HG03095 (cell line): Measurements from ENCODE around the gene LCN15.
"Not testable (repeated sequence)": the region's sequence is repeated elsewhere in the genome, so short reads cannot be mapped to it uniquely, and the experiment has no call there.

Experiments
- ATAC-seq: cut with Tn5 transposase; IDR thresholded peaks from one replicate; pipeline ENCODE4 v1.9.1; 2021; ENCODE audit warnings: moderate library complexity; ENCODE audit not compliant: unreplicated experiment

LCN15 gene

GRCh38 chr9:136756134-136756438, 8.2 kb downstream of the LCN15 start:
- no peak for ATAC-seq

- ATAC-seq: not testable (repeated sequence)
Observed at GRCh38 chr9:136755302-136756133, 8.8 kb downstream of the LCN15 start.

DNA sequence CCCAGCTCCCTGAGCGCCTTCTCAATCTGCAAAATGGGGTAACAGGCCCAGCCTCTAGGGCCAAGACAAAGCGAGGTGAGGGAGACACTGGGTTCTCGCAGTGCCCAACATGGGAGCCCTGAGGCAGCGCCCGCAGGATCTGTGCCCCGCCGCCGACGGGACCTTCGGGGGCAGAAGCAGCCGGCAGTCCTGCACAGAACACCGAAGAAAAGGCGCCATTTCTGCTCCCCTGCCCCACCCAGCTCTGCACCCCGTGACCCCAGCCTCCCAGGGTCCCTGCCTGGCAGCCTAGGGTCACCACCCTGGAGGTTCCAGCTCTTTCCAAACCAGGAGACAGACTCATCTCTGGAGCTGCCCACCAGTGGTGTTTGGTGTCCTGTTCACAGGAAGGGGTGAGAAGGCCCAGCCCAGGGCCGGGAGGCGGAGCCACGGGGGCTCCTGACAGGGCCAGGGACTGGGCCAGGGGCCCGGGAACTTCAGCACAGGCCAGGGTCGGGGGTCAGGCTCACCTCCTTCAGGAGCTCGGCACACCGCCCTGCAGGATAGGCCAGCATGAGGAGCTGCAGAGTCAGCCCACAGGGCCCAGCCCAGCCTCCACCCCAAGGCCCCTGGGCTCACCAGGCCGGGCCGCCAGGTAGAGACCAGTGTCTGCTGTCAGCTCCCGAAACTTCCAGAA, 9.6 kb downstream of the LCN15 start:
- no peak for ATAC-seq

DNA sequence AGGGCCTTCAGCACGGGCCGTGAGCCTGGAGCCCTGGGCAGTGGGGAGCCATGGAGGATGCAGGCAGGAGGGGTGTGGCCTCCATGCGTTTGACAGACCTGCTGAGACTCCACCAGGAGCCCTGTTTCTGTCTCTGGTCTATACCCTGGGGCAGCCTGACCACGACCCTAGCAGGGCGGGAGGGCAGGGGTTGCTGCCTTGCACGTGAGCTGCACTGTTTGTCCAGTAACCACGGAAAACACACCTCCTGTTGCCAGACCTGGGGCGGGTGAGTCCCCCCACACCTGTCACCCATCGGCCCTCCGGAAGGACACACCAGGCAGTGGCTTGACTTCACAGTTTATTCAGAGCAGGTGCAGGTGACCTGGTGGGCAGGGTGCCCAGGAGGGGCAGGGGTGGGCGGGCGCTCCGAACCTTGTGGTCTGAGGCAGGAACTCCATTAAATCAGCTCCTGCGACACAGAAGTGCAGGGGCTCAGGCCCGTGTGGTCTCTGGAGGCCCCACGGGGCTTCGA, 10.2 kb downstream of the LCN15 start:
- no peak for ATAC-seq

- no peak for ATAC-seq
Observed at GRCh38 chr9:136753371-136754058, 10.8 kb downstream of the LCN15 start.

DNA sequence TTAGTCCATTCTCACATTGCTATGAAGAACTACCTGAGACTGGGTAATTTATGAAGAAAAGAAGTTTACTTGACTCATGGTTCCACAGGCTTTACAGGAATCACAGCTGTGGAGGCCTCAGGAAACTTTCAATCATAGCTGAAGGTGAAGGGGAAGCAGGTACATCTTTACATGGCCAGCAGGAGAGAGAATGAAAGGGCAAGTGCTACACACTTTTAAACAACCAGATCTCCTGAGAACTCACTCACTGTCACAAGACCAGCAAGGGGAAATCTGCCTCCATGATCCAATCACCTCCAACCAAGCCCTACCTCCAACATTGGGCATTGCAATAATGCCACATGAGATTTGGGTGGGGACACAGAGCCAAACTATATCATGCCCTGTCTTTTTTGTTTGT, 12.5 kb downstream of the LCN15 start:
- no peak for ATAC-seq

GRCh38 chr9:136751244-136751643, 13.1 kb downstream of the LCN15 start:
- no peak for ATAC-seq

DNA sequence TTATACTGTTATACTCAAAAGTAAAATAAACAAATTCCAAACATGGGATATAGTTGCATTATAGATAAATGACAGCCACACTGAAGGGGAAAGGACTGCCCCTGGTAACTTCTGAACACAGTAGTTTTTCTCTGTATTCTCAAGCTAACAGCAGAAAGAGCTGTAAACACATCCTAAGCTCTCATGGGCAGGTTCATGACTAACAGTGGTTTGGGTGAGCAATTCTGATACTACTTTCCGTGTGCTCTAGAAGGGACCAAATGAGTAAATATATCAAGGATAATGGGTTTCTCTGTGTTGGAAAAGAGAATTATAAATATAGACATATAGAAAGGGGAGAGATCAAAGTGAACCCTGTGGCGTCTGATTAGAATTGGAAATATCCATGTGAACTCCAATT, 13.8 kb downstream of the LCN15 start:
- ATAC-seq: no peak

DNA sequence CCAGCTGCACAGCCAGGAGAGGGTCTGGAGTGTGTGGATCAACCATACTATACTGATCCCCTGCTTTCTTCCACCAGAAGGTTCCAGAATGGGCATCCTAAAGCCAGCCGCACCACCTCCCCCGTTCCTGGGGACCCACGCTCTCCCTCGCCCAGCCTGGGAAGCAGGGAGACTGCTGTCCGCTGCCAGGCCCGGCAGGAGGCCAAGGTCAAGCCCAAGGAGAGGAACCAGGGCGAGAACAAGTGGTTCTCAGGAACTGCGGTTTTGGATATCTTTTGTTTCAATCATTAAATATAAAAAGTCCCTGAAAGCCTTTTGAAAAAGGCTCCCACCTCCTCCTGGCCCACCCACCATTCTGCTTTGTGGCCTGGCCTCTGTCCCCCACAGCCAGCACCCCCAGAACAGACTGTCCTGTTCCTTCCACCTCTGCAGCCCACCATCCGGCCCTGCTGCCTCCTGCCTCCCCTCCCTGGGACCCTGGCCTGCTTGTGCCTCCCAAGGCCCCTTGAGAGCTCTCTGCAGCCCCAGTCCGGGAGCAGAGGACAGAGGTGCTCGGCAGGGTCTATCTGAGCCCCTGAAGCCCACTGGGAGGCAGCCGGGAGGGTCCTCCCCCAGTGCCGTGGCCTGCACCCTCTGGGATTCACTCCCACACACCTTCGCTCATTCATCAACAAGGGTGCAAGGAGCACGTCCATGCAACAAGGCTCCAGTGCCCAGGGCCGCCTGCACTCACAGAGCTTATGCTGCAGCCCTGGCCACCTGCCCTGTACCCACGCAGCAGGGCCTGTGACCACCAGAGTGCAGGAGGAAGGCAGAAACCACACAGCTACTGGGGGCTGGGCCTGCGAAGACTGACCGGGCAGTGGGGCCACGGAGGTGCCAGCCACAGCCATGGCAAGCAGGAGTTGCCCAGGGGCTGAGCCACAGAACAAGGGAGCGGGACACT, 15.4 kb downstream of the LCN15 start:
- ATAC-seq: no peak

GRCh38 chr9:136748201-136748600, 16.1 kb downstream of the LCN15 start, which contains the start of gene LCN6:
Gene LCN6 (minus strand): TSS chr9:136748525. CDS start chr9:136748483, 42 bp downstream.
- no peak for ATAC-seq

DNA sequence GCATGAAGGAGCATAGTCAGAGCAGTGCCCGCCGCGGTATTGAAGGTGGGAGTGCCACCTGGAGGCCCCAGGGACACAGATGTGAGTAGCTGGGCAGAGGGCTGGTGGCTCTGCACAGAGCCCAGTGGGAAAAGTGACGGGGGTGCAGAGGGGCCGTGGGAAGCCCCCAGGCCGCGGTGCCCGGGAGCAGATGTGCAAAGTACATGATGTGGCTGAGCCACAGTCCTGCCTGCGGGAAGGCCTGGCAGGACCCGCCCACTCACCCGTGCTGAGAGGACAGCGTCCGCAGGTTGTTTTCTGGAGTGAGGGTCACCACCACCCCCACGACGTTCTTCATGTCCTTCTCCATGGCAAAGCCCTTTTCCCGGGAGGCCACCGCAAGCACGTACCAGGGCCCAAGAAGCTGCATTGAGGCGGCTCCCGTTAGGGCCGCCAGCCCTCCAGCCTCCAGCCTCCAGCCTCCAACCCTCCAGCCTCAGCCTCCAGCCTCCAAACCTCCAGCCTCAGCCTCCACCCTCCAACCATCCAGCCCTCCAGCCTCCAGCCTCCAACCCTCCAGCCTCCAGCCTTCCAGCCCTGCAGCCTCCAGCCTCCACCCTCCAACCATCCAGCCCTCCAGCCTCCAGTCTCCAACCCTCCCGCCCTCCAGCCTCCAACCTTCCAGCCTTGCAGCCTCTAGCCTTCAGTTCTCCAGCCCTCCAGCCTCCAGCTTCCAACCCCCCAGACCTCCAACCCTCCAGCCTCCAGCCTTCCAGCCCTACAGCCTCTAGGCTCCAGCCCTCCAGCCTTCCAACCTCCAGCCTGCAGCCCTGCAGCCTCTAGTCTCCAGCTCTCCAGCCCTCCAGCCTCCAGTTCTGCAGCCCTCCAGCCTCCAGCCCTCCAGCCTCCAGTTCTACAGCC, 16.9 kb downstream of the LCN15 start:
- no peak for ATAC-seq

DNA sequence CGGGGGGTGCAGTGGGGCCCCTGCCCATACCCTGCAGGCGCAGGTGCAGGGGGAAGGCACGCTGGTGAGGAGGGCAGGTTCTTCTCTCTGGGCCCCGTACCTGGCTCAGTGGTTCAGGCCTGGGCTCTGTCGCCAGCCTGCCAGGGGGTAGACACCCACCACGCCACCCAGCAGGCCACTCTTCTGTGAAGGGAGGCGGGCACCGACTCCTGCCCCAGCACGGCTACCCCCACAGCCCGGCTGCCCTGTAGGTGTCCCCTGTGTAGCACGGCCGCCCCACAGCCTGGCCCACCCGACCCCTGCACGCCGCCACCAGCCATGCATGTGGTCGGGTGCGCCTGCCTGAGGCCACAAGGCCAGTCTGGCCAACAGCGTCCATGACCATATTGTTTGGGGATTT, 17.7 kb downstream of the LCN15 start:
- ATAC-seq: no peak

DNA sequence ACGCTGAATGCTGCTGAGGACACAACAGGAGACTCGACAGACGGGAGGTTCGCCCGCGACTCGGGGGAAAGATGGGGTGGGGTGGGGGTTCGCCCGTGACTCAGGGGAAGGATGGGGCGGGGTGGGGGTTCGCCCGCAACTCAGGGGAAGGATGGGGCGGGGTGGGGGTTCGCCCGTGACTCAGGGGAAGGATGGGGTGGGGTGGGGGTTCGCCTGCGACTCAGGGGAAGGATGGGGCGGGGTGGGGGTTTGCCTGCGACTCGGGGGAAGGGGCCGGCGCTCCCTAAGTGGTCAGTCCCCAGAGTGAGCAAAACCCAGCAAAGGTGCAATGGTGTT, 18.2 kb downstream of the LCN15 start:
- no peak for ATAC-seq

DNA sequence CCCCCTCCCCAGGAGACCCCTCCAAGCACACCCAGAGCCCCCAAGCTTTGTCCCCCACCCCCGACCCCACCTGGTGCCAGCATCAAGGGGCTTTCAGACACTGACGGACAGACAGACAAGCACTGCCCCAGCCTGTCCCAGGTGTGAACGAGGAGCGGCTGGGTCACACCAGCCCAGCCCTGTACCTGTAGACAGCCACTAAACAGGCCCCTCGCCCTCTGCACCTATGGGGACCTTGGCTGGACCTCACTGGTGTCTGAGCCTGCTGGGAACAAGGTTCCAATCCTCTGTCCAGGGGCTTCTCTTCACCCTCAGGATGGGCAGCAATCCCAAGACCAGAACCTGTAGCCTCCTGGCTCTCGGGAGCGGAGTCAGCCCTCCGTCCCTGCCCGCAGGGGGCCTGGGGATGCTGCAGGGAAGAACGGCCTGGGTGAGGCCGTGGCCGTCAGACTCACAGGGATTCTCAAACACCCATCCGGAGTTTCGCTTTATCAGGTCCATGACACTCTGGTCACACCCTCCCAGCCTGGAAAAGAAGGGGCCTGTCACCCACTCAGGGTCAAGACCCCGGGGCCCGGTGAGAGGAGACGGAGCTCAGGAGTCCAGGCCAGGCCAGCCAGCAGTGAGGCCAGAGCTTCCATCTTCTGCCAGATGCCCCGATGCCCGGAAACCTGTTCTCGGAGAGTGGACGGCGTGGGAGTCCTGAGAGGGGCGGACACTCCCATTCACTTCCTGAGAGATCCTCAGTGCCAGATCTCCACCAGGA, 18.7 kb downstream of the LCN15 start:
- no peak for ATAC-seq

GRCh38 chr9:136744773-136745172, 19.5 kb downstream of the LCN15 start:
- ATAC-seq: no peak

- ATAC-seq: no peak
Observed at GRCh38 chr9:136743639-136744211, 20.6 kb downstream of the LCN15 start.

DNA sequence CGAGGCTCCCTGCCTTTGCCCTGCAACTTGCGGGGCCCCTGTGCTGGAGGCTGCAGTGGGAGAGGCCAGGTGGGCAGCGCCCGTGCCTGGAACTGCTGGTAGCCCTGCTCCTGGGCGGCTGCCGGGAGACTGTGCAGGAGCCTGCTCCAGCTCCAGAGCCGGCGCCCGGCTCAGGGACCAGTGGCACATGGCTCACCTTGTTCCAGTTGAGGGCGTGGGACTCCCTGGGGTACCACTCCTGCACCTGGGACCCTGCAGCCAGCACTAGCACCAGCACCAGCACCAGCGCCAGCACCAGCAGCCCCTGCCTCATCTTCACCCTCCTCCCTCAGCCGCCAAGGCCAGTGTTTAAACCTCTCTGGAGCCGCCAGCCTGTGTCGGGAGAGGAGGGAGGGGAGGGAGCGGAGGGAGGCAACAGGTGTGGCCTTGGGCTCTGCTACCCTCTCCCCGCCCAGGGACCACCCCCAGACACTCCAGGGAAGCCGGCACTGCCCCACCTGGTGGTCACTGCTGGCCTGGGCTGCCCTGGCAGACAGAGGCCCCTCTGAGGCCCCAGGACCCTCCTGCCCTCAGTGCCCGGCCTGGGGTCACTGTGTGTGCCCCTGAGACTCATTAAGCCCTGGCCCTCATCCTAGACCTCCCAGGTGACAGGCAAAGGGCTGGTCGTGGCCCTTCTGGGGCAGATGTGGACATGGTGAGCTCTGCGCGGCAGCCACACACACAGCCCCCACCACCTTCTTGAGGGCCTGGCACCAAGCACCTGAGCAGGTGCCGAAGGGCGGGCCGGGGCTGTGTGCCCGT, 21.5 kb downstream of the LCN15 start, which contains the start of gene LCN10:
LCN10 (minus strand) TSS at position 350 of the 801 bp plus-strand sequence; CDS start at position 313, 37 bp downstream.
- no peak for ATAC-seq
